ENCODE measurements around the gene RAB11FIP4. TPM values are rescaled to one million over a fixed set of nuclear protein-coding genes. Genes with fewer than 3 reads are reported as not detected.

Gene RAB11FIP4
- total RNA-seq, 3 donors from 2014 or later: 1.9 to 18.7 (median 11.8) TPM

DNA sequence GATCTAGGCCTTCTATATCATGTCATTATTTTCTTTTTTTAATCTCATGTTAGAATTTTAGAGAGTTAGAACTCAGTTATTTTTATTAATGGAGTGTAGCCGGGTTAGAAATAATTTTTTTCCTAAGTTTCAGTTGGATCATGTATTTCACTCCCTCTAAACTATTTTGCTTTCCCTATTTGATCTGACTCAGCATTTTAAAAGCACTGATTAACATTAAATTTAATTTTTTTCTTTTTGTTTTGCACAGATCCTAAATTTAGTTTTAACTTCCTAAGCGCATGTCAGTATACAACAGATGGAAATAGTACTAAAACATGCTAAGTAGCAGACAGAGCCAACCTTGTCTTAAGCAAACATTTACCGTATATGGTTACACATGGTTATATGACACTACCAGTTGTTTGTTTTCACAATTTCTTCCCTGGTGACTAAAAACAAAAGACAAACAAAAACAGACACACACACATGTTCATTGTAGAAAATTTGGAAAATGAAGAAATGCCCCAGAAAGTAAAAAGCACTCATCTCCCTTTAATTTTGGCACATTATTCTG lies 33.6 kb upstream of the RAB11FIP4 start:
- Histone ChIP-seq H3K27me3 (no peaks in the 10 kb centered on the region), H3K9me3 (no peaks in the 10 kb centered on the region), H3K4me3 (no peak overlapping the region), H3K4me1 (no peaks in the 10 kb centered on the region), H3K27ac (no peak overlapping the region), H3K36me3 (peaks cover 5% of the 10 kb centered on the region)
- intact Hi-C loops (cut with DNase I; ENCODE audit: low total_unique reads): no loop called here
- TF ChIP-seq POLR2AphosphoS5 (IDR thresholded peaks at IDR 0.05): no peak
- TF ChIP-seq CTCF (IDR thresholded peaks at IDR 0.05): no peak
- TF ChIP-seq POLR2A (IDR thresholded peaks at IDR 0.05): no peak
- DNase-seq (ENCODE audit: low spot score in 2 of 2): no peak

DNA sequence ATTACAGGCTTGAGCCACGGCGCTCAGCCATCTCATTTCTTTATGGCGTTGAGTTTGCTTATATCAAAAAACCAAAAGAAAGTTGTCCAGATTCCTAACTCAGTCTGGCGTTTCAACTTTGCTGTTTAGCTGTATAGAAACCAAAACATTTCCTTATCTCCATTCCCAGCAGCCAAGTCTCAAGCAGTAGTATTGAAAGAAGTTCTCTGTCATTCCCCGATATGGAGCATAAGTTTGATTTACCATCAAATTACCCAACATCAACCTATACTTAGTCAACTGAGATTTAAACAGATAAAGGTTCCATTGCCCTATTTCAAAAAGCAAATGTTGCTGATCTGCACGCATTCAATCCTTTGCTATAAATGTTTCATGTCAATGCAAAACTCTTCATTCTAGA lies 27.5 kb upstream of the RAB11FIP4 start:
- intact Hi-C loops (cut with DNase I; ENCODE audit: low total_unique reads): no loop called here
- Histone ChIP-seq H3K36me3 (no peaks in the 10 kb centered on the region), H3K4me1 (no peaks in the 10 kb centered on the region), H3K4me3 (no peak overlapping the region), H3K9me3 (no peaks in the 10 kb centered on the region), H3K27me3 (no peaks in the 10 kb centered on the region), H3K27ac (no peak overlapping the region)
- no peak for DNase-seq (ENCODE audit: low spot score in 2 of 2)
- TF ChIP-seq POLR2AphosphoS5 (IDR thresholded peaks at IDR 0.05) (no peak), POLR2A (IDR thresholded peaks at IDR 0.05) (no peak), CTCF (IDR thresholded peaks at IDR 0.05) (no peak)

DNA sequence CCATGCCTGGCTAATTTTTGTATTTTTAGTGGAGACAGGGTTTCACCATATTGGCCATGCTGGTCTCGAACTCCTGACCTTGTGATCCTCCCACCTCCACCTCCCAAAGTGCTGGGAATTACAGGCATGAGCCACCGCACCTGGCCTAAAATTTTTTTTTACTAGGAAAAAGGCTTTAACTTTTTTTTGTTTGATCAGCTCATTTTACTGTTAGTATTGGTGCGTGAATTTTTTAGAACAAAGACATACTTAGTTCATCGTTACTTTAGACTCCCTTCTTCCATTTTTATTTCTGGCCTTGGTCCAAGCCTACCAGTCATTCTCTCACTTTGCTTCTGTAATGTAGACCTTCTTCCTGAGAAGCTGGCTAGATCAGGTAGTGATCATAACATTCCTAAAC lies 25.4 kb upstream of the RAB11FIP4 start:
- no peaks in the 10 kb centered on the region for H3K36me3 ChIP-seq
- intact Hi-C loops (cut with DNase I; ENCODE audit: low total_unique reads): no loop called here
- no peaks in the 10 kb centered on the region for H3K9me3 ChIP-seq
- no peaks in the 10 kb centered on the region for H3K27me3 ChIP-seq
- no peak overlapping the region for H3K4me3 ChIP-seq
- no peak for DNase-seq (ENCODE audit: low spot score in 2 of 2)
- no peaks in the 10 kb centered on the region for H3K4me1 ChIP-seq
- TF ChIP-seq CTCF (IDR thresholded peaks at IDR 0.05): no peak
- no peak for TF ChIP-seq POLR2A (IDR thresholded peaks at IDR 0.05)
- no peak for TF ChIP-seq POLR2AphosphoS5 (IDR thresholded peaks at IDR 0.05)
- H3K27ac ChIP-seq: no peak overlapping the region

GRCh38 chr17:31369266-31369665 lies 22.2 kb upstream of the RAB11FIP4 start:
- H3K36me3 ChIP-seq: no peaks in the 10 kb centered on the region
- intact Hi-C loops (cut with DNase I; ENCODE audit: low total_unique reads): no loop called here
- no peaks in the 10 kb centered on the region for H3K9me3 ChIP-seq
- H3K27ac ChIP-seq: no peak overlapping the region
- no peaks in the 10 kb centered on the region for H3K4me1 ChIP-seq
- TF ChIP-seq POLR2A (IDR thresholded peaks at IDR 0.05): no peak
- TF ChIP-seq POLR2AphosphoS5 (IDR thresholded peaks at IDR 0.05): no peak
- TF ChIP-seq CTCF (IDR thresholded peaks at IDR 0.05): no peak
- no peak overlapping the region for H3K4me3 ChIP-seq
- DNase-seq (ENCODE audit: low spot score in 2 of 2): no peak
- no peaks in the 10 kb centered on the region for H3K27me3 ChIP-seq

- no peaks in the 10 kb centered on the region for H3K4me1 ChIP-seq
- no peaks in the 10 kb centered on the region for H3K36me3 ChIP-seq
- no peak overlapping the region for H3K27ac ChIP-seq
- TF ChIP-seq CTCF (IDR thresholded peaks at IDR 0.05) (no peak), POLR2AphosphoS5 (IDR thresholded peaks at IDR 0.05) (no peak), POLR2A (IDR thresholded peaks at IDR 0.05) (no peak)
- no peaks in the 10 kb centered on the region for H3K9me3 ChIP-seq
- intact Hi-C loops (cut with DNase I; ENCODE audit: low total_unique reads): no loop called here
- no peak overlapping the region for H3K4me3 ChIP-seq
- DNase-seq (ENCODE audit: low spot score in 2 of 2): no peak
- no peaks in the 10 kb centered on the region for H3K27me3 ChIP-seq
Measured at GRCh38 chr17:31371511-31372097, 19.9 kb upstream of the RAB11FIP4 start.

All from breast epithelium (tissue), 4 donors.